HG03469 (cell line): ENCODE measurements around the gene CTXN3.
"Not testable (repeated sequence)": the region's sequence is repeated elsewhere in the genome, so short reads cannot be mapped to it uniquely, and the experiment has no call there.

Source experiments
- ATAC-seq: cut with Tn5 transposase; IDR thresholded peaks from one replicate; pipeline ENCODE4 v1.9.1; 2021; ENCODE audit warnings: mild to moderate bottlenecking, moderate library complexity, moderate number of reproducible peaks; ENCODE audit not compliant: unreplicated experiment

The CTXN3 gene

GRCh38 chr5:127650022-127650421, 1.1 kb downstream of the CTXN3 start:
- ATAC-seq, result no peak

GRCh38 chr5:127650649-127651048, 1.8 kb downstream of the CTXN3 start:
- ATAC-seq, result no peak

- ATAC-seq, result no peak
Observed at GRCh38 chr5:127652952-127653611, 4.2 kb downstream of the CTXN3 start.

DNA sequence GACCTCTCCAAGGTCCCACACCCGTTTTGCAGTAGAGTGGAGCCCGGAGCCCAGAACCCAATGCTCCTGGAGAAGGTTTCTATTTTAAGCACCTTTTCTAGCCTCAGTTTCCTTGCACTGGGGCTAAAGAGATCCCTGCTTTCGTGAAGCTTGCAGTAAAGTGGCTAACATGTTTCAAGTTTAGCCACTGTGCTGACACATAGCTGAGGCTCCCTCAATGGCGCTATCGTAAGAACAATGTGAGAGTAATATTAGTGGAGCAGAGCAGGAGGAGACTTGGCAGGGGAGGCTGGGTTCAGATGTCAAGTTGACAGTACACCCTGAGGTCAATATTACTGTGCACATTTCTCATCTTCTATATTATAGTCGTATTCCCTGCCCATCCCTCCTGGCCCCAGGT, 7.9 kb downstream of the CTXN3 start:
- no peak for ATAC-seq

DNA sequence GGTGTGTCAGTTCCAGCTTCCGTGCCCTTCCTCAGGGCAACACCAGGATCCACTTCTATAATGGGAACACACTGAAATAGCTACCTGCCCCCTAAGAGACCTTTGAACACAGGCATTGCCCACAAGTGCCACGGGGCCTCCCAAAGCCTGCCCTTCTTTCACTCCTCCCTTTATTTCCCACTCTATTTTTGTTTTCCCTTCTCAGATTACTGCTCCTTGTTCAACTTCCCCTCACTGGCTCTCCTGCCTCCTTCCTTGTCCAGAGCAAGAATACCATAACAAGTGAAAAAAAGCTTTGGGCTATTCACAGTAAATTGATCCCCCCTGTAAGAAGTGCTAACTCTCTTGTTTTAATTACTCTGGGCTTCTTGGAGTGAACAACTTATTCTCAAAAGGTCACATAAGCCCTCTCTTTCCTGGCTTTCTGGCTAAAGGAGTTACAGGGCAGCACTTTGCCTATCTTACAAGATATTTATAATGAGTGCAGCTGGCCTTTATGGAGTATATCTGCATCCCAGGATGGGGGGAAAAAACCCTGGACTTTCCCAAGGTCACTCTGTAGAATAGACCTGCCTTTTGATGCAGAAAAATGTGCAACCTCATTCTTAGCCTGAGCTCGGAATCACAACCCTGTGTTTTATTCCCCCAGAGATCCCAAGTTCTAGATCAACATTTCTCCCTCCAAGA, 11.3 kb downstream of the CTXN3 start:
- no peak for ATAC-seq

GRCh38 chr5:127664093-127664492, 15.2 kb downstream of the CTXN3 start:
- ATAC-seq, result no peak

DNA sequence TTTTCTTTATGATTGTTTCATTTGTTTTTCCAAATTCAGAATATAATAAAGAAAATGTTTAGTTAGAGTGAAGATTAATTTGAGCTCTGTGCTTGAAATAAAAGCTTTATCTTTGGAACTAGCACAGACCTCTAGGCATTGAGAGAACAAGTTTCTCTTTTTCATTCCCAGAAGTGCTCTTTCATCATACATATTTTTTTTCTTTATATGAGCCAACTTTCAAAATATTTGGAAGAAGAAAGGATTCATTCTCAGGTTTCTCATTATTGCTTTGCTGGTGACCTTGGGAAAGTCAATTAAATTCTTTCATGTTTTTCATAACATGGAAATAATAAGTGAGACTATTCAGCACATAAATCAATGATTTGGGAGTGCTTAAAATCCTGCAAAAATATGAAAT, 16.8 kb downstream of the CTXN3 start:
- no peak for ATAC-seq

GRCh38 chr5:127666043-127666716, 17.3 kb downstream of the CTXN3 start:
- ATAC-seq, result no peak

- no peak for ATAC-seq
Observed at GRCh38 chr5:127667926-127668325, 19.0 kb downstream of the CTXN3 start.

DNA sequence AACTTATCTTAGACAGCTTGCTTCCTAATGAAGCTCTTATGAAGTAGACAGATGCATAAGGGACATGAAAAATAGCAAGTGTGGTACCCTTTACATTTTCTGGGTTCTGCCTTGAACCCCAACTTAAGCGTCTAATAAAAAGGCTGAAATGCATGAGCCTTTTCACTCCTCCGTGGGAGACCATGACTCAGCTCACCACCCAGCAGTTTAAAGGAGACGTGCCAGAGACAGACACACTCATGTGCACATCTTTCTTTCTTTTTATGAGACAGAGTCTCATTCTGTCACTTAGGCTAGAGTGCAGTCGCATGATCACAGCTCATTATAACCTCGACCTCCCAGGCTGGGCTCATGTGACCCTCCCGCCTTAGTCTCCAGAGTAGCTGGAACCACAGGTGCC, 22.3 kb downstream of the CTXN3 start:
- ATAC-seq, result no peak

DNA sequence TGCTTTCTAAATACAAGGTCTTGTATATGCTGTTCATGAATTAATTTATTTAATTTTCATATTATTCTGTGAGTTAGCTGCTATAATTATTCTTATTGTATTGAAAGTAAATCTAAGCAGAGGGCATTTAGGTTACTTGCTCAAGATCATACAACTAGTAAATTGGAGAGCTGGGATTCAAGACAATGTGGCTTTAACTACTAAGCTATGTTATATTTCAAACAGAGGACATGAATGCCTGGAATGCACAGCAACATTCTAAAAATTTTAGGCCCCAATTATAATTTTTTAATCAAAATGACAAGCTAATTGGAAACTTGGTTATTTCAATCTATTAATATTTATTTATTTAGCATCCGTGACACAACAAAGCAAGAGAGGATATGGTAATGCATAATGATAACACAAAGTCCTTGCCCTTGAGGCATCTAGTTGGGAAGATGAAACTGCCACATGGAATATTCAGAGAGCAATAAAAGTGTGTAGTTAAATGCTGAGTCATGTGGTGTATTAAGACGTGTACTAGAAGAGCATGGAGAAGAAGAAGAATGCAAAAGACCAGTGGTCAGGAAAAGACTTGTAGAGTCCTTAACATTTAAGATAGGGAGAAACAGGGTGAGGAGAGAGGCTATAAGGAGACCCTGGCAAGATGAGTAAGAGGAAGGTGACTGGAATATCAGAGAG, 24.4 kb downstream of the CTXN3 start:
- ATAC-seq, result no peak

DNA sequence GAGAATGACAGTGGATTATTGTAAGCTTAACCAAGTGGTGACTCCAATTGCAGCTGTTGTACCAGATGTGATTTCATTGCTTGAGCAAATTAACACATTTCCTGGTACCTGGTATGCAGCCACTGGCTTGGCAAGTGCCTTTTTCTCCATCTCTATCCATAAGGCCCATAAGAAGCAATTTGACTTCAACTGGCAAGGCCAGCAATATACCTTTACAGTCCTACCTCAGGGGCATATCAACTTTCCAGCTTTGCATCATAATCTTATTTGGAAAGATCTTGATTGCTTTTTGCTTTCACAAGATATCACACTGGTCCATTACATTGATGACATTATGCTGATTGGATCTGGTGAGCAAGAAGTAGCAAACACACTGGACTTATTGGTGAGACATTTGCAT, 28.1 kb downstream of the CTXN3 start:
- ATAC-seq, result not testable (repeated sequence)

GRCh38 chr5:127679691-127680330, 30.9 kb downstream of the CTXN3 start:
- ATAC-seq, result not testable (repeated sequence)

GRCh38 chr5:127680595-127680994, 31.7 kb downstream of the CTXN3 start:
- ATAC-seq, result no peak

DNA sequence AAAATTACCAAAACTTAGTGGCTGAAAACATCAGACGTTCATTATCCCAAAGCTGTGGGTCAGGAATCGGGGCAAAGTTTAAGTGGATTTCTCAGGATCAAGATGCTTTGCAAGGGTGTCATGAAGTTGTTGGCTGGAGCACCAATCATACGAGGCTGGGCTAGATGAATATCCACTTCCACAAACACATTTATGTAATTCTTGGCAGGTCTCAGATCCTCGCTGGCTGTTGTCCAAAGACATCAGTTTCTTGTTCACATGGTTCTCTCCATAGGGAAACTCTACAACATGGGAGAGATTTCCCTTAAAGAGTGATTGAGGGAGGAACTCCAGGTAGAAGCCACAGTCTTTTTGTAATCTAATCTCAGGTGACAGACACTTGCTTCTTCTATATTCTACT, 34.1 kb downstream of the CTXN3 start:
- no peak for ATAC-seq

DNA sequence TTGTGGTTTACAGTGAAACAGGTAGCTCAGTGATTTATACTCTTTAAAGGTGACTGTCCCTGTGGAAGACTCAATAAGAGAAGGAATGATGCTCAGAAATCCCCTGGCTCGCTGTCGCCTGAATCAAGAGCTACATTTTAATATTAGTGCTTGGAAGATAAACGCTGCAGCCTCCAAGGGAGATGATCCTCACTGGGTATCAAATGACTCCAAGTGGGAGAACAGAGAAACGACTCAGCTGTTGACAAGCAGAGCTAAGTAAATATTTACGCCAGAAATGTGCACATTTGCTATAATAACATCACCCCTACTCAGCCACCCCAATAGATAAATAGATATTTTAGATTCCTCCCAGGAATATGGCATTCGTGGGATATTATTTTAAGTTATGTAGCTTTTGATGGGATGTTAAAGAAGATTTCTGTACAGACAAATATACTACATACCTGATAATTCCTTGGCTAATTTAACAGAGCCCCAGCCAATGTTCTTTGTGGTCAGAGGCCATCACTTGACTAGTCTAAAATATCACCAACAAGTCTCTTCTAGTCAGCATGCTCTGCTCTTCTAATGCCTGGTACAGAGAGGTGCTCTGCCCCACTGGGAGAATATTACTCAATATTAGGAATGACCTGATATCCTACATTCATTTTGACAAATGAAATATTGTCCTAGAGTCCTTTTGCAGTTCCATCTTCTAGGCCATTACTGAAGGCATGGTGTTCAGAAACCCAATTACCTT, 36.0 kb downstream of the CTXN3 start:
- ATAC-seq, result no peak

DNA sequence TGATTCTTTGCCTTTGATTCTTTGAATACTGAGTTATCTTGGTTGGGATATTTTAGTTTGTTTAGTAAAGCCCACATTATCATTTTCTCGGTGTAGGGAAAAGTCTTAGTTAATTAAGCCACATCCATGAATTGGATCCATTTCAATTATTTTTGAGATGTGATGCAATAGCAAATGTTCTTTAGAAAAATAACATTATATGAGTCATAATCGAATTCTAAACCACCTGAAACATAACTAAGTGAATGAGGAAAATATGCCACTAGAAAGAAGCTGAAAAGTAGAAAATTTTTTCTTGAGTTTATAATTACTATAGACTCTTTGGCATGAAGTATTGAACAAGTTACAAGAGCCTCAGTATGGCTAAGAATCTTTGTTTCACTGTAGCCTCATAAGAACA, 36.8 kb downstream of the CTXN3 start:
- ATAC-seq, result no peak

DNA sequence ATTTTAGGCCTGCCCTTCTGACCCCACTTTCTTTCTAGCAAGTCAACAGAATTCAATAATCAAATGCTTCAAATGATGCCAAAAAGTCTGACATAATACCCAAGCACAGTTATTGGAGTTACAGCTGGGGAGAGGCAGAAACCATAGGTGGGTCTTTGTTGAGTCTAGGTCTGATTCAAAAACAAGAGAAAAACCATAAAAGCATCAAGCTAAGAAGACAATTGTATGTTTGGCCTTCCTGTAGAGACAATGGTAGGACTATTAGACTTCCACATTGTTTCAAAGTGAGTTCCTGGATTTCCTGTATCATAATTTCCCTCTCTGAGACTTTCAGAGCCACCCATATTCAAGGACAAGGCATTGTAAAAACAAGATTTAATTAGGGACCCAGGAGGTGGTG, 37.5 kb downstream of the CTXN3 start:
- no peak for ATAC-seq

- ATAC-seq, result no peak
Observed at GRCh38 chr5:127694518-127695171, 45.8 kb downstream of the CTXN3 start.

DNA sequence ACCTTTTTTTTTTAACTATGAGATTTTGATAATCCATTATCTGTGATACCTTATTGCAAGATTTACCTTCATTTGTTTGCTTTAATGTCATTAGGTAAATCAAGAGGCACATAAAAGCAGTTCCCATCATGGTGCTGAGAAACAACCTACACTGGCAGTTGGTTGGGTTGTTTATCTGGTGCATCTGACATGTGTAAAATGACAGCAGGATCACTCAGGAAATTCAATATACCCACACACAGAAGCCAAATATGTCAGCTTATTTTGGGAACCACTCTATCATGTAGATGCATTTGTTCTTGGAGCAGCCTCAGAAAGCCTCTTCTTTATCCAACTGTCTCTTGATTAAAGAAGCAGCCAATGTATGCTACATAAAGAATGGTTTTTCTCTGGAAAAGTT, 46.5 kb downstream of the CTXN3 start:
- ATAC-seq, result no peak
